Fibroblast of villous mesenchyme (primary cell): ENCODE results near the gene RLN1. TPM values are rescaled to one million over a fixed set of nuclear protein-coding genes. Genes with fewer than 3 reads are reported as not detected.
"Not testable (repeated sequence)": the region's sequence is repeated elsewhere in the genome, so short reads cannot be mapped to it uniquely, and the experiment has no call there.

Experiments
- DNase-seq: peaks from one replicate; pipeline ENCODE4 v3.0.0-alpha.2; 2010; ENCODE audit warnings: low read depth
- H3K4me3 ChIP-seq: 2 replicates; pipeline ENCODE4 v1.5.1; 2011; ENCODE audit warnings: low read depth, mild to moderate bottlenecking, low read length
- CTCF ChIP-seq: IDR thresholded peaks from 2 replicates; pipeline ENCODE4 v1.5.1; 2012; ENCODE audit warnings: low read depth, mild to moderate bottlenecking, low read length; ENCODE audit not compliant: insufficient read depth
- total RNA-seq: library from RNA; depleted of rRNA; stranded (reverse); fragments of >200 nt; gene quantifications from 2 replicates; pipeline ENCODE4 v1.2.3, GENCODE V29; 2012

RLN1 gene
- total RNA-seq, 1 donor = not detected

- peak; percentile 26 for TF ChIP-seq CTCF
- no peak for DNase-seq
- H3K4me3 ChIP-seq = no peak overlapping the region
Observed at GRCh38 chr9:5321058-5321457, 18.6 kb downstream of the RLN1 start.

- not testable (repeated sequence) for H3K4me3 ChIP-seq, DNase-seq
Observed at GRCh38 chr9:5316406-5316805, 23.3 kb downstream of the RLN1 start.

- TF ChIP-seq CTCF = no peak
- DNase-seq = no peak
- H3K4me3 ChIP-seq = no peak overlapping the region
Observed at GRCh38 chr9:5315187-5315923, 24.3 kb downstream of the RLN1 start.

GRCh38 chr9:5310851-5311250, 28.8 kb downstream of the RLN1 start:
- no peak overlapping the region for H3K4me3 ChIP-seq
- no peak for TF ChIP-seq CTCF
- DNase-seq = no peak

- H3K4me3 ChIP-seq = no peak overlapping the region
- TF ChIP-seq CTCF = no peak
- DNase-seq = peak; percentile 14
Observed at GRCh38 chr9:5305741-5306140, 33.9 kb downstream of the RLN1 start.

DNA sequence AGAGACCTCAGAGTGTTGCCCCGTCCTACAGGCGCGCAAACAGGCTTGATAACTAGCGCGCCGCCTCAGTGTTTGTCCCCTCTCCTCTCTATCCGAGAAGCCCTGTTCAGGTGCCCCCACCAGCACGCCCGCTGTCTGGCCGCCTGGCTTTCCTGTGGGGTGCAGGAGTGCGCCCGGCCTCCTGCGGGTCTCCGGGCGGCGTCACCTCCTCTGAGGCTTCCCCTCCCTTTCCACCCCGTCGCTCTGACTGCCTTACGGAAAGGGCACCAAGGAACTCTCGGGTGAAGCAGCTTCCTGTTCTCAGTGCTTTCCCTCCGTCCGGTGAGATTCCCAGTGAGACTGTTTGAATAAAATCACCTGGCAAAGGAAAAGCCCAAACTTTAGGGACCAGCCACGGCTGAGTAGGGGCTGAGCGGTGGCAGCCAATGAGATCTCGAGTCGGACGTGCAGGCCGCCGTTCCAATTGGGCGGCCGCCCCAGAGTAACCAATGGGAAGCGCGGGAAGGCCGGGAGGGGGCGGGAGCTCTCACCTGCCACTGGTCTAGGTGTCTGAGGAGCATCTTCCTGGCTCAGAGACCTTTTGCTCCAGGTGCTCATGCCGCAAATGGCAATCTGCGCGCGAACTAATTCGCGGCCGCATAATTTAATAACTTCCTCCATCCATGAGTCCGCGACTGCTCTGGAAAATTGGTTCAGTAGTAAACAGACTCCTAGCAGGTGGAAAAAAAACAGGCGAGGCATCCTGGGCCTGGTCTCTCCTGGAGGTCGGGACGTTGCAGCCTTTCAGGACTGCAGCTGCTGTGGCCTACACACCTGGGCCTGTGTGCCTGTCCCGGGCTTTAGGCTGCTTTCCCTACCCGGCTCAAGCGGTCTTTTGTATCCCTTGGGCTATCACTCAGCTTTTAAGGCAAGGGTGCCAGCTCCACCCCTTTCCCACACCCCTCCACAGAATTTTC, 35.6 kb downstream of the RLN1 start, which contains the start of gene RLN2:
Gene RLN2 (minus strand): TSS at position 877 of the 956 bp plus-strand sequence. CDS start 136 bp downstream, at position 741.
- not testable (repeated sequence) for DNase-seq

DNA sequence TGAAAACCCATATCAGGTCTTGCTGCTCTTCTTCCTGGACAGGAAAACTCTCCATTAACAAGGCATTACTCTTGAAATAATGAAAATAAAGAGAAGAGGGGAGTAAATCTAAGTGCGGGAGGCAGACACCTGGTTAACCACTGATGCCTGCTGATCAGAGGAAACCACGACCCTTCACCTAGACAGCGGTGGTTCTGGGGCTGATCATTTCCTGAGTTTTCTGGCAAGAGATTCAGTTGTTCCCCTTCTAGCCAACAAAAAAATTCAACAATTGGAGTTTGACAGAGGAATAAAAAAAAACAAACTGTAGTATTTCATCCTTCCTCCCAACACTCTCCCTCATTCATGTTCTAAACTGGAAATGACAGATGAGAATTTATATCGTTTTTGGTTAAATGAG, 38.1 kb downstream of the RLN1 start:
- DNase-seq = no peak
- no peak overlapping the region for H3K4me3 ChIP-seq
- TF ChIP-seq CTCF = no peak

More for the DNA sequence above, 35.6 kb downstream of the RLN1 start, which contains the start of gene RLN2:
- H3K4me3 ChIP-seq = not testable (repeated sequence)
